HepG2 (cell line): Measurements from ENCODE around the gene NDST1. TPM values are rescaled to one million over a fixed set of nuclear protein-coding genes. Genes with fewer than 3 reads are reported as not detected.

Source experiments
- CHD4 ChIP-seq: fragments of 200-600 bp; sonication (generic); IDR thresholded peaks from 2 replicates; pipeline ENCODE4 v1.7.0; 2017; ENCODE audit warnings: mild to moderate bottlenecking, low read length, borderline replicate concordance
- CREM ChIP-seq, 2 experiments: sonication (generic) in 1 of 2; formaldehyde crosslinking in 1 of 2; IDR thresholded peaks; 2 replicates each; pipeline versions ENCODE4 v1.4.0 to v1.6.1; 2016 to 2020; ENCODE audit warnings: antibody characterized with exemption in 1 of 2, mild to moderate bottlenecking in 1 of 2, missing genetic modification reagents in 1 of 2
- FOXM1 ChIP-seq: sonication (generic); formaldehyde crosslinking; IDR thresholded peaks from 2 replicates; pipeline ENCODE4 v1.5.0; 2020; ENCODE audit warnings: missing genetic modification reagents
- HDAC1 ChIP-seq: sonication (generic); formaldehyde crosslinking; IDR thresholded peaks from 2 replicates; pipeline ENCODE4 v1.5.1; 2020; ENCODE audit warnings: mild to moderate bottlenecking, missing genetic modification reagents
- HES4 ChIP-seq: sonication (generic); formaldehyde crosslinking; IDR thresholded peaks from 2 replicates; pipeline ENCODE4 v1.9.0; 2021; ENCODE audit warnings: mild to moderate bottlenecking, missing genetic modification reagents, borderline replicate concordance
- MLXIP ChIP-seq: sonication (generic); formaldehyde crosslinking; IDR thresholded peaks from 2 replicates; pipeline ENCODE4 v1.9.0; 2021; ENCODE audit warnings: missing genetic modification reagents, borderline replicate concordance
- NONO ChIP-seq, 2 experiments: fragments of 450-650 bp in 1 of 2; sonication (generic) in 1 of 2; formaldehyde crosslinking in 1 of 2; IDR thresholded peaks in 1 of 2; conservative IDR thresholded peaks in 1 of 2; 2 replicates each; pipeline versions ENCODE4 v1.6.1 to v1.8.0; 2017 to 2022; ENCODE audit warnings: mild to moderate bottlenecking in 1 of 2, missing genetic modification reagents in 1 of 2, moderate library complexity in 1 of 2
- PRPF4 ChIP-seq: fragments of 200-400 bp; formaldehyde crosslinking; IDR thresholded peaks from 2 replicates; pipeline ENCODE4 v1.6.1; 2016; ENCODE audit warnings: low read length, low read depth; ENCODE audit not compliant: poor library complexity, severe bottlenecking
- RAD21 ChIP-seq: fragments of 450-650 bp; formaldehyde crosslinking; IDR thresholded peaks from 2 replicates; pipeline ENCODE4 v1.5.0; 2020; ENCODE audit warnings: mild to moderate bottlenecking
- SP1 ChIP-seq, 2 experiments: fragments of 450-650 bp in 1 of 2; sonication (generic) in 1 of 2; formaldehyde crosslinking in 1 of 2; IDR thresholded peaks; 2 replicates each; pipeline versions ENCODE4 v1.4.0 to v1.6.1; 2016 to 2020; ENCODE audit warnings: missing genetic modification reagents in 1 of 2
- SRSF1 ChIP-seq: fragments of 200-400 bp; formaldehyde crosslinking; optimal IDR thresholded peaks from 2 replicates; pipeline ENCODE3; 2017; ENCODE audit warnings: mild to moderate bottlenecking, low read depth, low read length, moderate library complexity
- USF2 ChIP-seq, 2 experiments: sonication (generic) in 1 of 2; formaldehyde crosslinking in 1 of 2; IDR thresholded peaks; 2 replicates each; pipeline versions ENCODE4 v1.5.1 to v1.6.1; 2011 to 2020; ENCODE audit warnings: borderline replicate concordance in 1 of 2, low read depth in 1 of 2, low read length in 1 of 2, mild to moderate bottlenecking in 1 of 2, missing genetic modification reagents in 1 of 2, moderate library complexity in 1 of 2
- ZNF34 ChIP-seq: sonication (generic); formaldehyde crosslinking; IDR thresholded peaks from 2 replicates; pipeline ENCODE4 v1.4.0; 2020; ENCODE audit warnings: mild to moderate bottlenecking, missing genetic modification reagents, borderline replicate concordance
- ZZZ3 ChIP-seq: sonication (generic); formaldehyde crosslinking; IDR thresholded peaks from 2 replicates; pipeline ENCODE4 v1.4.0; 2020; ENCODE audit warnings: missing genetic modification reagents, mild to moderate bottlenecking, borderline replicate concordance
- polyA plus RNA-seq, 8 experiments: library from polyadenylated mRNA; depleted of rRNA in 3 of 8; stranded (reverse) in 7 of 8; unstranded in 1 of 8; fragments of >200 nt; fragmentation: Illumina TruSeq in 4 of 8; extraction: Trizol in 4 of 8; gene quantifications; 2 replicates each; pipeline versions ENCODE4 v1.2.1 to v1.2.3, GENCODE V29; 2011 to 2016; ENCODE audit warnings: low read depth in 4 of 8, missing spikeins in 1 of 8, mixed read lengths in 1 of 8; ENCODE audit not compliant: insufficient read depth in 1 of 8
- total RNA-seq, 5 experiments: library from RNA; depleted of rRNA; stranded (reverse); fragments of >200 nt; fragmentation: Illumina TruSeq; extraction: Trizol; gene quantifications; 2 replicates each; pipeline ENCODE4 v1.2.3, GENCODE V29; 2016; ENCODE audit warnings: low read depth in 1 of 5
- TF ChIP-seq, protein P1 (sequence below): sonication (generic); formaldehyde crosslinking; IDR thresholded peaks from 2 replicates; pipeline ENCODE4 v1.5.1; 2020; ENCODE audit warnings: missing genetic modification reagents, mild to moderate bottlenecking, borderline replicate concordance
- TF ChIP-seq, protein P2 (sequence below): IDR thresholded peaks from 2 replicates; pipeline ENCODE4 v1.6.1; 2012; ENCODE audit warnings: low read depth, low read length, improper control_type of control experiment

NDST1 gene
- total and polyA plus RNA-seq, 2 of the 13 experiments (the other 11 are each of a cell fraction or from before 2014, with no cell fraction given) = 23.8 to 26.2 TPM

DNA sequence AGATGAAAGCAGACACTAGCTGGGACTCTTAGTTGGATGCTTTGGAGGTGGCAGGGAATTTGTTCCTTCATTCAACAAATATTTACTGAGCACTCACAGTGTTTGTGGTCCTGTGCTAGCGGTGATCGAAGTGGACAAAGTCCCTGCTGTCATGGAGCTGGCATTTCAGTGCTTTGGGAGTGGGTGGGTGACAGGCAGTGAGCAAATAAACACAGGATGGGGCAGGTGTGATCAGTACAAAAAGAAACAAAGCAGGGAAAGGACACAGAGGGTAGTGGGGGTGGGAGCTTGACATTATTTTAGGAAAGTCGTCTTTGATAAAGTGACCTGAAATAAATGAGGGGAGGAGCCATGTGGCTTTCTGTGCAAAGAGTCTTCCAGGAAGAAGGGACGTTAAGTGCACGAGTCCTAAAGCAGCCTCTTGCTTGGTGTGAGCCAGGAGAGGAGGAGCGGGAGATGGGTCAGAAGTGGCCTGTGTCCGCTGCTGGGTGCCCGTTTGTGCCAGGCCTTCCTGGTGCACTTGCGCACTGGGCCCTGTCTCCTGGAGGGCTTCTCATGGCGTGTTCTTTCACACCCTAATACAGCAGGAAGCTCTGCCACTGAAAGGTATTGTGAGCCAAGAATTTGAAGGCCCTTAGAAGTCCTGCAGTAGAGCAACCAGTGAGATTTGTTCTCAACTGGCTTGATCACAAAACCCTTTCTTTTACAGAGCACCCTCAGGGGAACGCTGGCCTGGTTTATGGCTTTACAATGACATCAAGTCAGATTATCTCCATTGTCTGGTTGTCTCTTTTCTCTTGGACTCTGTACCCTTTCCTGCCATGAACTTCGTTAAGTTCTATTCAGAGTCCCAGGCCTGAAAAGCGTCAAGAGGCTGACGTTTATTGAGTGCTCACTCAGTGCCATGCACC, 14.8 kb downstream of the NDST1 start (continued):
- no peak for TF ChIP-seq ZZZ3
- peak; percentile 74; the same call in 1 of the 2 replicates for TF ChIP-seq MLXIP
- no peak for TF ChIP-seq CHD4
- TF ChIP-seq, protein P1, sequence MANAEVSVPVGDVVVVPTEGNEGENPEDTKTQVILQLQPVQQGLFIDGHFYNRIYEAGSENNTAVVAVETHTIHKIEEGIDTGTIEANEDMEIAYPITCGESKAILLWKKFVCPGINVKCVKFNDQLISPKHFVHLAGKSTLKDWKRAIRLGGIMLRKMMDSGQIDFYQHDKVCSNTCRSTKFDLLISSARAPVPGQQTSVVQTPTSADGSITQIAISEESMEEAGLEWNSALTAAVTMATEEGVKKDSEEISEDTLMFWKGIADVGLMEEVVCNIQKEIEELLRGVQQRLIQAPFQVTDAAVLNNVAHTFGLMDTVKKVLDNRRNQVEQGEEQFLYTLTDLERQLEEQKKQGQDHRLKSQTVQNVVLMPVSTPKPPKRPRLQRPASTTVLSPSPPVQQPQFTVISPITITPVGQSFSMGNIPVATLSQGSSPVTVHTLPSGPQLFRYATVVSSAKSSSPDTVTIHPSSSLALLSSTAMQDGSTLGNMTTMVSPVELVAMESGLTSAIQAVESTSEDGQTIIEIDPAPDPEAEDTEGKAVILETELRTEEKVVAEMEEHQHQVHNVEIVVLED (CRISPR knock-in tag) = peak; percentile 55; the same call in 1 of the 2 replicates
- no peak for TF ChIP-seq HES4 (CRISPR knock-in tag)
- TF ChIP-seq CREM (IDR thresholded peaks at IDR 0.05) = peak; percentile 93
- no peak for TF ChIP-seq CREM (CRISPR knock-in tag; IDR thresholded peaks at IDR 0.05)
- TF ChIP-seq SP1 (IDR thresholded peaks at IDR 0.05) = no peak
- peak; percentile 35; the same call in 1 of the 2 replicates for TF ChIP-seq SP1 (CRISPR knock-in tag; IDR thresholded peaks at IDR 0.05)
- no peak for TF ChIP-seq SRSF1
- no peak for TF ChIP-seq ZNF34 (CRISPR knock-in tag)
- TF ChIP-seq PRPF4 = no peak
- peak; percentile 97 for TF ChIP-seq HDAC1 (CRISPR knock-in tag)
- TF ChIP-seq FOXM1 (CRISPR knock-in tag) = no peak
- TF ChIP-seq NONO (IDR thresholded peaks at IDR 0.05) = no peak
- peak; percentile 89 for TF ChIP-seq NONO (CRISPR knock-in tag; conservative IDR thresholded peaks at IDR 0.05)
- TF ChIP-seq, protein P2, sequence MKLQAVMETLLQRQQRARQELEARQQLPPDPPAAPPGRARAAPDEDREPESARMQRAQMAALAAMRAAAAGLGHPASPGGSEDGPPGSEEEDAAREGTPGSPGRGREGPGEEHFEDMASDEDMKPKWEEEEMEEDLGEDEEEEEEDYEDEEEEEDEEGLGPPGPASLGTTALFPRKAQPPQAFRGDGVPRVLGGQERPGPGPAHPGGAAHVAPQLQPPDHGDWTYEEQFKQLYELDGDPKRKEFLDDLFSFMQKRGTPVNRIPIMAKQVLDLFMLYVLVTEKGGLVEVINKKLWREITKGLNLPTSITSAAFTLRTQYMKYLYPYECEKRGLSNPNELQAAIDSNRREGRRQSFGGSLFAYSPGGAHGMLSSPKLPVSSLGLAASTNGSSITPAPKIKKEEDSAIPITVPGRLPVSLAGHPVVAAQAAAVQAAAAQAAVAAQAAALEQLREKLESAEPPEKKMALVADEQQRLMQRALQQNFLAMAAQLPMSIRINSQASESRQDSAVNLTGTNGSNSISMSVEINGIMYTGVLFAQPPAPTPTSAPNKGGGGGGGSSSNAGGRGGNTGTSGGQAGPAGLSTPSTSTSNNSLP = peak; percentile 44
- TF ChIP-seq RAD21 (CRISPR knock-in tag) = 0 out of 2 replicates have a peak, but pooled peaks have one; percentile 16
- no peak for TF ChIP-seq USF2 (IDR thresholded peaks at IDR 0.05; ENCODE audit: low read depth, low read length)
- TF ChIP-seq USF2 (CRISPR knock-in tag; IDR thresholded peaks at IDR 0.05; ENCODE audit: borderline replicate concordance) = 0 out of 2 replicates have a peak, but pooled peaks have one; percentile 25
